Neural cell (in vitro differentiated cells): Measurements from ENCODE around the gene FLT3LG. TPM values are rescaled to one million over a fixed set of nuclear protein-coding genes. Genes with fewer than 3 reads are reported as not detected.

Source experiments
- H2AFZ ChIP-seq: fragments of 200-600, 300-800 bp; sonication (generic), shearing (Covaris generic); 2 replicates; pipeline ENCODE4 v1.6.0; 2014; ENCODE audit warnings: low read depth, mild to moderate bottlenecking, antibody characterized with exemption, low read length, moderate library complexity
- H3F3A ChIP-seq: fragments of 200-600 bp; shearing (Covaris generic); 2 replicates; pipeline ENCODE4 v1.6.1; 2016; ENCODE audit warnings: mild to moderate bottlenecking, moderate library complexity, mixed read lengths, antibody characterized with exemption, low read length; ENCODE audit not compliant: insufficient read depth, poor library complexity, severe bottlenecking
- H3K27ac ChIP-seq: fragments of 200-600, 300-800 bp; sonication (generic), shearing (Covaris generic); 2 replicates; pipeline ENCODE4 v1.5.1; 2014; ENCODE audit warnings: mild to moderate bottlenecking, low read length, moderate library complexity
- H3K27me3 ChIP-seq: fragments of 300-800, 200-600 bp; sonication (generic), shearing (Covaris generic); 2 replicates; pipeline ENCODE4 v1.6.0; 2014; ENCODE audit warnings: mild to moderate bottlenecking, low read depth, low read length, moderate library complexity; ENCODE audit not compliant: insufficient read depth
- H3K36me3 ChIP-seq: fragments of 300-800, 200-600 bp; sonication (generic), shearing (Covaris generic); 2 replicates; pipeline ENCODE4 v1.5.1; 2014; ENCODE audit warnings: mild to moderate bottlenecking, antibody characterized with exemption, low read length, moderate library complexity; ENCODE audit not compliant: insufficient read depth
- H3K4me2 ChIP-seq: fragments of 300-800, 200-600 bp; sonication (generic), shearing (Covaris generic); 2 replicates; pipeline ENCODE4 v1.6.0; 2014; ENCODE audit warnings: mild to moderate bottlenecking, low read length
- H3K4me3 ChIP-seq: fragments of 300-800, 200-600 bp; sonication (generic), shearing (Covaris generic); 2 replicates; pipeline ENCODE4 v1.5.1; 2014; ENCODE audit warnings: mild to moderate bottlenecking, low read length, moderate library complexity
- H3K79me2 ChIP-seq: fragments of 200-600 bp; shearing (Covaris generic); replicated peaks from 2 replicates; pipeline ENCODE4 v1.6.0; 2014; ENCODE audit warnings: mild to moderate bottlenecking, low read length, moderate library complexity; ENCODE audit not compliant: insufficient read depth
- H3K9ac ChIP-seq: fragments of 300-800, 200-600 bp; sonication (generic), shearing (Covaris generic); 2 replicates; pipeline ENCODE4 v1.6.1; 2016; ENCODE audit warnings: mild to moderate bottlenecking, low read length, mixed read lengths
- H3K9me2 ChIP-seq: fragments of 200-600 bp; shearing (Covaris generic); 2 replicates; pipeline ENCODE4 v1.6.1; 2016; ENCODE audit warnings: mild to moderate bottlenecking, low read length, mixed read lengths; ENCODE audit not compliant: insufficient read depth
- H3K9me3 ChIP-seq: fragments of 200-600, 300-800 bp; sonication (generic), shearing (Covaris generic); 2 replicates; pipeline ENCODE4 v1.6.1; 2016; ENCODE audit warnings: mild to moderate bottlenecking, mixed run types, low read length, moderate library complexity, mixed read lengths
- H4K20me1 ChIP-seq: fragments of 200-600 bp; shearing (Covaris generic); 2 replicates; pipeline ENCODE4 v1.6.1; 2016; ENCODE audit warnings: mild to moderate bottlenecking, mixed run types; ENCODE audit not compliant: insufficient read depth
- CTCF ChIP-seq: fragments of 450-650 bp; IDR thresholded peaks from 2 replicates; pipeline ENCODE4 v1.5.1; 2014; ENCODE audit warnings: antibody characterized with exemption, mild to moderate bottlenecking, moderate library complexity; ENCODE audit not compliant: poor library complexity, severe bottlenecking
- EP300 ChIP-seq: fragments of 450-650 bp; conservative IDR thresholded peaks from 2 replicates; pipeline ENCODE4 v1.6.1; 2014; ENCODE audit warnings: antibody characterized with exemption, mild to moderate bottlenecking, moderate library complexity; ENCODE audit not compliant: poor library complexity, severe bottlenecking
- EZH2 ChIP-seq: fragments of 200-600, 300-800 bp; shearing (Covaris generic), sonication (generic); IDR thresholded peaks from 2 replicates; pipeline ENCODE4 v1.6.1; 2014; ENCODE audit warnings: antibody characterized with exemption, low read length, borderline replicate concordance, mild to moderate bottlenecking; ENCODE audit not compliant: insufficient read depth, poor library complexity, severe bottlenecking
- MXI1 ChIP-seq: fragments of 450-650 bp; conservative IDR thresholded peaks from 2 replicates; pipeline ENCODE4 v1.6.1; 2014; ENCODE audit warnings: antibody characterized with exemption, mild to moderate bottlenecking; ENCODE audit not compliant: poor library complexity, severe bottlenecking
- POLR2AphosphoS5 ChIP-seq: IDR thresholded peaks from 2 replicates; pipeline ENCODE4 v1.6.1; 2012
- RAD21 ChIP-seq: fragments of 450-650 bp; conservative IDR thresholded peaks from 2 replicates; pipeline ENCODE4 v1.6.1; 2014; ENCODE audit warnings: antibody characterized with exemption, mild to moderate bottlenecking, moderate library complexity
- REST ChIP-seq: IDR thresholded peaks from 2 replicates; pipeline ENCODE4 v1.6.1; 2012; ENCODE audit warnings: borderline replicate concordance
- SMC3 ChIP-seq: fragments of 450-650 bp; conservative IDR thresholded peaks from 2 replicates; pipeline ENCODE4 v1.6.1; 2014; ENCODE audit warnings: antibody characterized with exemption, mild to moderate bottlenecking, moderate library complexity; ENCODE audit not compliant: poor library complexity
- TAF1 ChIP-seq: IDR thresholded peaks from 2 replicates; pipeline ENCODE4 v1.6.1; 2012; ENCODE audit warnings: low read depth
- polyA plus RNA-seq: library from polyadenylated mRNA; depleted of rRNA; stranded (reverse); fragments of >200 nt; gene quantifications from 2 replicates; pipeline ENCODE4 v1.2.3, GENCODE V29; 2014

FLT3LG gene
- polyA plus RNA-seq, 1 donor from 2014 or later = not detected

- no peak overlapping the region for H3K4me2 ChIP-seq
- no peak overlapping the region for H3K4me3 ChIP-seq
- no peaks in the 10 kb centered on the region for H3K79me2 ChIP-seq
- no peaks in the 10 kb centered on the region for H3K9me3 ChIP-seq
- H2AFZ ChIP-seq = no peak overlapping the region
- H3K9me2 ChIP-seq = no peaks in the 10 kb centered on the region
- TF ChIP-seq REST = no peak
- TF ChIP-seq RAD21 = no peak
- TF ChIP-seq EZH2 = no peak
- TF ChIP-seq EP300 = no peak
- TF ChIP-seq MXI1 = no peak
- H4K20me1 ChIP-seq = no peaks in the 10 kb centered on the region
- no peak overlapping the region for H3K9ac ChIP-seq
- no peaks in the 10 kb centered on the region for H3K27me3 ChIP-seq
- H3K27ac ChIP-seq = no peak overlapping the region
- no peaks in the 10 kb centered on the region for H3K36me3 ChIP-seq
- no peaks in the 10 kb centered on the region for H3F3A ChIP-seq
Measured at GRCh38 chr19:49514151-49514550, 40.1 kb downstream of the FLT3LG start.

GRCh38 chr19:49515767-49516166, 41.8 kb downstream of the FLT3LG start:
- Histone ChIP-seq H3K36me3 (no peaks in the 10 kb centered on the region), H3K4me2 (no peak overlapping the region), H3F3A (no peaks in the 10 kb centered on the region), H3K4me3 (no peak overlapping the region), H3K9ac (no peak overlapping the region), H3K9me2 (no peaks in the 10 kb centered on the region), H3K27me3 (no peaks in the 10 kb centered on the region), H4K20me1 (no peaks in the 10 kb centered on the region), H3K79me2 (no peaks in the 10 kb centered on the region), H2AFZ (no peak overlapping the region), H3K9me3 (no peaks in the 10 kb centered on the region), H3K27ac (no peak overlapping the region)
- no peak for TF ChIP-seq SMC3
- no peak for TF ChIP-seq POLR2AphosphoS5
- no peak for TF ChIP-seq REST
- TF ChIP-seq RAD21 = no peak
- no peak for TF ChIP-seq EZH2
- TF ChIP-seq EP300 = no peak
- no peak for TF ChIP-seq MXI1
- no peak for TF ChIP-seq CTCF
- no peak for TF ChIP-seq TAF1
